Stimulated activated CD8-positive, alpha-beta memory T cell treated with anti-CD3 and anti-CD28 coated beads, Interleukin-12 subunit alpha, Interleukin-12 subunit beta, amount 100 ng/mL, for 4 hours (primary cell): ENCODE measurements around the gene KIRREL3.

ENCODE experiments used
- DNase-seq: peaks from one replicate; pipeline ENCODE4 v3.0.0-alpha.2; 2020; ENCODE audit warnings: low read depth

The KIRREL3 gene

DNA sequence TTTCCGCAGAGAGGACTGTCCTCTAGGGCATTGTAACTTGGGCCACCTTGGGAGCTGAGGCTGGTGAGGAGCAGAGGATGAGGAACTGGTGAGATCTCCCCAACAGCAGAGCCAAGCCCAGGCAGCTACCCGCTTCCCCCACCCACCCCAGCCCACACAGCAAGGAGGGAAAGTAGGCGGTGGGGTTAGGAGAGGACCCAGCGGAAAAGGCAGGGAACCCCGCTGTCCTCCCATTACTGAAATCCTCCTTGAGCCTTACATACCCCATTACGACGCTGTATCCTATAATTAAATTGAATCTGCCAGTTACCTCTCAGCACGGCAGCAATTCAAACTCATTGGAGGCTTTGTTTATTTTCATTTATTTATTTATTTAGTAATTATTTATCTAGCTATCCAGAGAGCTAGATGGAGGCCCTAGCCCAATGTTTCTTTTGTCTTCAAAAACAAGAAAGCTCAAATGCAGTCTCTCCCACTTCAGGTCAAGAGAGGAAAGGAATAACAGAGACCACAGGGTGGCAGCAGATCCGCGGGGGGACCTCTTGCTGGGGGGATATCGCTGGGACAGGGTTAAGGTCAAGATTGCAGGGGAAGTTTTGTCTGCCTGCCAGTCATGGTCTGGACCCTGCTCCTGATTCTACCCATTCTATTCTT, 427.1 kb downstream of the KIRREL3 start:
- DNase-seq = no peak

GRCh38 chr11:126570489-126570888, 430.1 kb downstream of the KIRREL3 start:
- no peak for DNase-seq

- DNase-seq = no peak
Measured at GRCh38 chr11:126567419-126567818, 433.2 kb downstream of the KIRREL3 start.

GRCh38 chr11:126564566-126564965, 436.0 kb downstream of the KIRREL3 start:
- DNase-seq = no peak

GRCh38 chr11:126561327-126561893, 439.2 kb downstream of the KIRREL3 start:
- no peak for DNase-seq

- no peak for DNase-seq
Measured at GRCh38 chr11:126560221-126560620, 440.3 kb downstream of the KIRREL3 start.

DNA sequence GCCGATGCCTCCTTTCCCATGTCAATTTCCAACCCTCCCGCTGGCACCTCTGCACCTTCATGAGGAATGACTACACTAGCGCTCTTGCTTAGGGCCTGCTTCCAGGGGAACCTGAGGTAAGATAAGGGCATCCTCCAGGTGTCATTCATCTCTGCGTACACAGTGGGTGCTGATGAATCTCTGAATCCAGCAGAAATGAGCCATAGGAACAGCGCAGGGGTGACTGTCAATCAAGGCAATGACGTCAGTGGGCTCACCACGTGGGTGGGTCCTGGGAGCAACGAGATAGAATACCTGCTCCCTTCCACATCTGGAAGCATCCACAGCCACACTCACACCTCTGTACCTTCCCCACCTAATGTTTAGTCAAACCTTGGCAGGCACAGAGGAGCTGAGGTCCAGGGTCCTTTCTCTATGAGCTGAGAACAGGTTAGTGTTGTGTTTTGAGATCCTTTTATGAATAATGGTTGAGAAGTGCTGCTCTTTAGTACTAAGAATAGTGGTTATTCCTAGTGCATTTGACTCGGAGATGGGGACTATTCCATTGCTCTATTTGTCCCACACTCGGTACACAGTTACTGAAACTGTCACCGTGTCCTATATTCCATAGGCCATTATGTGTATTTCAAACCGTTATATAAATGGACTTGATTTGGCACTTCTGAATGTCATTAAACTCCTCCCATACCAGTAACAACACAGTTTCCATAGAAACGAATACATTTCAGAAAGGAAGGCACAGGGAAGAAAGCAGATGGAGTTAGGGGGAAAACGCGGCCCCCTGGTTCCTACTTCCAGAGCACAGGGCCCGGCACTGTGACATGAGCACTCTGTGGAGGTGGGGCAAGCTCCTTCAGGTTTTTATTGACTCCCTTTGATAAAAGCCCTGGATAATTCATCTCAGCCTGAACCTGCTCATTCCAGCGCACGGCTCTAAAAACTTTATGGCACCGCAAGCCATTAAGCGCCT, 451.7 kb downstream of the KIRREL3 start:
- DNase-seq = no peak

DNA sequence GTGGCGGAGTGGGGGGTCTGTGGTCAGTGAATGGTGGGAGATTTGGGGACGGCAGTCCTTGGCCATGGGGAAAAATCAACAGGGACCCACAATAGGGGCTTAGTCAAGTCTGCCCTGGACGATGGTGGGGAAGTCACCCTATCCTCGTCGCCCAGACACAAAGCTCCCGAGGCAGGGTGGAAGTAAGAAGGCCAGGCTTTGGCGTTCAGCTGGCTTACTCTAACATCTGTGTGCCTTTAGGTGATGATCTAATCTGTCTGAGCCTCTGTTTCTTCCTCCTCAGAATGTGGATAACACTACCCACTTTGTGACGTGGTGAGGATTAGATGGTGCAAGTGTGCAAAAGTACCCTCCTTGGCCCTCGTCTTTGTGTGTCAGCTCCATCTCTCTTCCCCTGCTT, 452.9 kb downstream of the KIRREL3 start:
- no peak for DNase-seq

GRCh38 chr11:126547161-126547560, 453.4 kb downstream of the KIRREL3 start:
- DNase-seq = no peak

GRCh38 chr11:126546694-126547093, 453.9 kb downstream of the KIRREL3 start:
- no peak for DNase-seq

DNA sequence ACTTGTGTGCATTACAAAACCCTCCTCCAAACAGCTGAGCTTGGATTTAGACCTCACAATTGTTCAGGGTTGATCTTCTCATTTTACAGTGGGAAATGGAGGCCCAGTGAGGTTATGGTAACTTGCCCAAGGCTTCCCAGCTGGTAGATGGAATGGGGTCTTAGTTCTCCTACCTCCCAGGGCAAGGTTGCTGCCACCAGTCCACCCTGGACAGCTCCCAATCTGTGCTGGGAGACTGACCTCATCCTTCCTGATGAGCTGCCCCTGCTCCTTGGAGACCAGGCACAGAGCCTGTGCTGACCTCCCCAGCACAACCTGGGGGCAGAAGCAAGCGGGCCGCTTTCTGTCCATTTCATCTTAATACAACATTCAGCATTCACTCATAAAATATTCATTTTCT, 454.4 kb downstream of the KIRREL3 start:
- no peak for DNase-seq

DNA sequence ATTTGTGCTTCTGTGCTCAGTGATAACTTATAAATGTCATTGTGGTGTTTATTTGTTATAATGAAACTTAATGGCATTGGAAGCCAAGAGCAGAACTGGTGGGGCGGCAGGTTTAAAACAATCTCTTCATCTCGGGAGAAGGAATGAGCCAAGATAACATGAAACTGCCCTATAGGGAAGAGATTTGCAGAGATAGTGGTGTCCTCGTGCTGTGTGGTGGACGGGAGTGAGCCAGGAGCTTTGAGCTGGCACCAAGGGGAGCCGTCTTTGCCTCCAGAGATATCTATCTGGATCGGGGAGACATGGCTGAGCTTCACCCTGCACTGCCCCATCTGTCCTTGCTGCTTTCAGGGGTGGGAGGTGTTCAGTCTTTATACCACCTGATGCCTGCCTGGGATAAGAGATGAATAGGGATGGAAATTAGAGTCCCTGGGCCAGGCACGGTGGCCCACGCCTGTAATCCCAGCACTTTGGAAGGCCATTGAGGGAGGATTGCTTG, 455.5 kb downstream of the KIRREL3 start:
- no peak for DNase-seq

- no peak for DNase-seq
Measured at GRCh38 chr11:126544108-126545056, 456.2 kb downstream of the KIRREL3 start.

DNA sequence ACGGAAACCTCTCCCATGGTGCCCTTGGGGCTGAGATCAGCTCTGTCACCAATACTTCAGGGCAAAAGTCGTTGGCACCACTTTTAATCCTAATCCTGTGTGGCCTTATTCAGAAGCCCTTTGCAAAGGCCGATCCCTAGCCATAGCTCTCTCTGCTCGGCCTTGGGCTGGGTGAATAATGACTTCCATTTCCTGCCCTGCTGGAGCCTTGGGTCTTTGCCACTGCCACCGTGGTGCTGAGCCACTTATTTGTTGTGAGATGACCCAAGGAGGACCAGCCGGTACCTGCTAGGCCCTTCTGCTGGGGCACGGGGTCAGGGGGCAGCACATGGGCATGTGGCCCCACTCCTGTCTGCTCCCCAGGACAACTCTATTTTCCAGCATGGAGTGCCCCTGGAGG, 456.9 kb downstream of the KIRREL3 start:
- DNase-seq = no peak

- DNase-seq = no peak
Measured at GRCh38 chr11:126542334-126543015, 458.1 kb downstream of the KIRREL3 start.

GRCh38 chr11:126538071-126538470, 462.5 kb downstream of the KIRREL3 start:
- DNase-seq = no peak

DNA sequence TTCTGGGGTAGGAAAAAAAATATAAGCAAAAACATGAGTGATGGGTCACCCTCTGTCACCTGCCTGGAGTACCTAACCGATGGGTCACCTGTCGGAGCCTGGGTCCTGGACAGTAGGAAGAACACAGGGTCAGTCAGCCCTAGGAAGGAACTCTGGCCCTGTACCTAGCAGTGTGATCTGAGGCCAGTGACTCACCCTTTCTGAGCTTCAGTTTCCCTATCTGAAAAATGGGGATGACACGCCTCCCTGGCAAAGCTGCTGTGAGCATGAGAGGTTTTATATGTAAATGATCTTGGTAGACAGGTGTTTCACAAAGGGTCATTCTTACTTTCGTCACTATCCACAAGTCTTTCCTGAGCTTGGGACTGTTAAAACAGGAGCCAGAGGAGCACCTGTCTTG, 463.1 kb downstream of the KIRREL3 start:
- DNase-seq = no peak

DNA sequence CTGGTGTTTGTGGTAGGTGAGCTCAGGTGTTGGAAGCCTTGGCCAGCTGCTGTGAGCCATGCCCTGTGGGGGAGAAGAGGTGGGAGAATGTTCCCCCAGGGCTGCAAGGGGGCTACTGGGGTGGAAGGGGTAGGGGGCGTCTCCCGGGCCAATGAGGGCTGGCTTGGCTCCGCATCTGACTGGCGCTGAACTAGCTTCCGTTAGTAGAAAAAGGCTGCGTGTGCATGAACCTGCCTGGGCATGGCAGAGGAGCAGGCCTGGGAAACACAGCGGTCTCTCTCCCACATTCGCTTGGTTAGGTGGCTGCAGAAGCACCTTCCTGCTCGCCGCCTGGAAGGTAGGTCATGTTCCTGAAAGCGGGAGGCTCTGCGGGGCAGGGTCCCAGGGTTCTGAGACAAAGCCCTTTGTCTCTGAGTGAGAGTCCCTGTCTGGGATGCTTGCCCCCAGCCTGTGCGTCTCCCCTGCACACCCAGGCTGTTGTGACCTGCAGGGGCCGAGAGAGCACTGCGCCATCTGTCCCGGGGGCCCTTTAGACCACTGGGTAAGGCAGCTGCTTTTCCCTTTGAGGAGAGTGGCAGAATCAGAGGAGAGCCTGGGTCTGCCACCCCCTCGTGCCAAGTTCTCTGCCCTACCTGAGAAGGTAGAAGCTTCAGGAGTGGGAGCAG, 466.3 kb downstream of the KIRREL3 start:
- no peak for DNase-seq

GRCh38 chr11:126533560-126533959, 467.0 kb downstream of the KIRREL3 start:
- DNase-seq = no peak

DNA sequence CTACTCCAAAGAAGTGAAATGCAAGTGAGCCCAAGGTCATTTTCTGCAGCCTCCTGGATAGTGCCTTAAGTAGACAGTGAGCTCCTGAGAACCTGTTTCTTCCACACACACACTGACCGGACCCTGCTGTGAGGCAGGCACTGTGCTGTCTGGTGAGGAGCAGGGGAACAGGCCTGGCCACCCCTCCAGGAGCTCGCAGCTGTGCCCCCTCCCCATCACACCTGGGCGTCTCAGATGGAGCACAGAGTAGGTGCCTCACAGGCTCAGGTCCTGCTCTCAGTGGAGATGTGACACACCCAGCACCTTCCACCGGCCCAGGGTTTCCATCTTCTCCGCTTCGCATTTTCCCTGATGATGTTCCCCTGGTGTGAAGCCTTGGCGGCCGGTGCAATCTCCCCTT, 470.2 kb downstream of the KIRREL3 start:
- no peak for DNase-seq

DNA sequence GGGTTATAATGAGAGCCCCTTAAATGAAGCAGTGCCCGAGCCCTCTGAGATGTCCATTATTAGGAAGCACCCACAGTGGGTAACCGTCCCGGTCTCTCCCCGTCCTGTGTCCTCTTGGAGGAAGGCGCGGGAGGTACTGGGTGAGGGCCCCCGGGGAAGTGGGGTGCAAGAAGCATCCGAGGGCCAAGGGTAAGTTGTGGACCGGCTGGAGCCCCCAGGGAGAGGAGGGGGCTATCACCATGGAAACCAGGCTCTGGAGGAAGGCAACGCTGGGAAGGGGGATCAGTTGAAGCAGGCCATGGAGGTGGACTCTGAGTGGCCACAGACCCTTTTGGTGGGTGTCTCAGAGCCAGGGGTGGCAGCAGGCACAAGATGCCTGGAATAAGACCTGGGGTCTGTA, 471.5 kb downstream of the KIRREL3 start:
- DNase-seq = no peak
